Epithelial cell of esophagus (primary cell): ENCODE data around the gene NHLH1.

ENCODE experiments used
- DNase-seq: peaks from one replicate; pipeline ENCODE4 v3.0.0; 2010; ENCODE audit warnings: low read depth
- H3K4me3 ChIP-seq: 2 replicates; pipeline ENCODE4 v1.5.1; 2011; ENCODE audit warnings: mild to moderate bottlenecking, low read length, control low read depth
- CTCF ChIP-seq: IDR thresholded peaks from 2 replicates; pipeline ENCODE4 v1.5.1; 2011; ENCODE audit warnings: low read depth, mild to moderate bottlenecking, low read length, control low read depth, inconsistent platforms; ENCODE audit not compliant: insufficient read depth; ENCODE audit errors: missing control alignments

Gene NHLH1

GRCh38 chr1:160366731-160367515 is at the start of gene NHLH1:
Gene NHLH1, plus strand, starts transcription at chr1:160367071. Its CDS starts 3,661 bp downstream, at chr1:160370732.
- no peak for TF ChIP-seq CTCF
- DNase-seq, result no peak
- no peak within 1 kb of the TSS for H3K4me3 ChIP-seq

GRCh38 chr1:160322831-160323230 is 44.0 kb upstream of the NHLH1 start:
- DNase-seq, result no peak
- no peak for TF ChIP-seq CTCF
- no peak overlapping the region for H3K4me3 ChIP-seq

GRCh38 chr1:160325252-160325651 is 41.6 kb upstream of the NHLH1 start:
- no peak for DNase-seq
- no peak for TF ChIP-seq CTCF
- H3K4me3 ChIP-seq, result no peak overlapping the region

- no peak for TF ChIP-seq CTCF
- no peak for DNase-seq
- H3K4me3 ChIP-seq, result no peak overlapping the region
These were observed 40.5 kb upstream of the NHLH1 start for GRCh38 chr1:160326418-160326817.

- TF ChIP-seq CTCF, result no peak
- DNase-seq, result no peak
- no peak overlapping the region for H3K4me3 ChIP-seq
These were observed 38.7 kb upstream of the NHLH1 start for GRCh38 chr1:160328184-160328583.

- TF ChIP-seq CTCF, result no peak
These were observed 36.8 kb upstream of the NHLH1 start for GRCh38 chr1:160330119-160330518.

GRCh38 chr1:160332516-160332915 is 34.4 kb upstream of the NHLH1 start:
- no peak overlapping the region for H3K4me3 ChIP-seq
- no peak for DNase-seq
- no peak for TF ChIP-seq CTCF

More at GRCh38 chr1:160330119-160330518, 36.8 kb upstream of the NHLH1 start:
- no peak overlapping the region for H3K4me3 ChIP-seq
- no peak for DNase-seq
